Stimulated activated CD8-positive, alpha-beta memory T cell treated with anti-CD3 and anti-CD28 coated beads, Interleukin-12 subunit alpha, Interleukin-12 subunit beta, amount 100 ng/mL, for 24 hours (primary cell): Measurements from ENCODE around the gene TMPRSS6.
"Not testable (repeated sequence)": the region's sequence is repeated elsewhere in the genome, so short reads cannot be mapped to it uniquely, and the experiment has no call there.

ENCODE experiments used
- DNase-seq: peaks from one replicate; pipeline ENCODE4 v3.0.0-alpha.2; 2020; ENCODE audit errors: extremely low read depth

The TMPRSS6 gene

DNA sequence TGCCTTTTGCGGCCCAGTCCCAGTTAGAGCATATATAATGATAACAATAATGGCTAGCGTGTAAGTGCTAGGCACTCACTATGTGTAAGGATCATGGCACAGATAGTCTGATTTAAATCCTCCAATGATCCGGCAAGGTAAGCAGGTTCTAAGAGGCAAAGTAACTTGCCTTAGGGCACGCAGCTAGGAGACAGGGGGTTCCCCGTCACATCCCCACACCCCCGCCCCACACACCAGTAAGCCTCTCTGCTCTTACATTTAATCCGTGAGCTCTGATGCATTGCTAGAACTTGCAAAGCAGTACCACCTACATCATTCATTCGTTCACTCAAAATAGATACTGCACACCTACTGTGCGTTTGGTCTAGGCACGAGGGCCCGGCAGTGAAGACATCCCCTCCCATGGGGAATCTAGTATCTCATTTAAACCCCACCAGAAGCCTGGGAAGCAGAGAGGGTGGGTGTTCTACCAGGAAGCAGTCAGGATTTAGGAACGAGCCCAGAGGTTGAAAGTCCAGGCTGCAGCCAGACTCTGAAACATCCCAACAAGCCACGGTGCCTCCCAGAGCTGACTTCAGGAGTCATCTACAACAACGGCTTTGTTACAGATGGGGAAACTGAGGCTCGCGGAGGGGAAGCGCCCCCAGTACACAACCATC, 20.6 kb downstream of the TMPRSS6 start:
- DNase-seq, result no peak

DNA sequence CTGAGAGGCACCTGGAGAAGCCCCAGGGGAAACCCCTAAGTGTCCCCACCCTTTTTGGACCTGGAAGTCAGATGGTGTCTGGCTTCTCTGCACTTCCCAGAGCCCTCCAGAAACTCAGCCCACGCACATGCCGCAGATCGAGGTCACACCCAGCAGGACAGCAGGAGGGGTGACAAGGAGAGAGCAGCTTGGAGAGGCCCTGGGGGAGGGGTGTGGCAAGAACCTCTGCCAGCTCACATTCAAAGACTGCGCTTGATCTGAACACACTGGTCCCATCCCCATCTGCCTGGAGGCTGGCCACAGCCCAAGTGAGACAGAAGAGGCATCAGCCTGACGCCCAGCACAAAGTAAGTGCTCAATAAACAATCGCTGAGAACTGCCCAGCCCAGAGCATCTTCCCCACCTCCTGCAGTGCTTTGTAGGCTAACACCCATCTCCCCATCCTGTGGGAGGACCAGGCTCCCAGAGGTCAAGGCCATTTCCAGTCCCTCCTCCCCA, 21.4 kb downstream of the TMPRSS6 start:
- DNase-seq, result no peak

GRCh38 chr22:37086184-37086583, 23.3 kb downstream of the TMPRSS6 start:
- no peak for DNase-seq

DNA sequence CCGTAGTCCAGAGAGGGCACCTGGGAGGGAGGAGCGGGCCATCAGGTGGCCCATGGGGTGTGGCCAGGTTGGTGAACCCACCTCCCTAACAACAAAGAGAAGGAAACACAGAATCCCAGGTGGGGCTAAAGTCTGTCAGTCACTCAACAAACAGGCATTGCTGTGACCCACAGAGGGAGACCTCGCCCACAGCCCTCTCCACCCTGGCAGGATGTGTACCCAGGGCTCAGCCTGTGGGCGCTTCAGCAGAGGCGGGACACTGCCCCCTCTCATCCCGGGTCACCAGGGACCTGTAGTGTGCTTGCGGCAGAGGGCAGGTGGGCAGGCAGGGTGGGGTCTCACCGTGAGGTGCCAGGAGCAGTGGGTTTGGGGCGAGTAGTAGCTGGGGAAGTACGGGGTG, 25.1 kb downstream of the TMPRSS6 start:
- DNase-seq, result no peak

DNA sequence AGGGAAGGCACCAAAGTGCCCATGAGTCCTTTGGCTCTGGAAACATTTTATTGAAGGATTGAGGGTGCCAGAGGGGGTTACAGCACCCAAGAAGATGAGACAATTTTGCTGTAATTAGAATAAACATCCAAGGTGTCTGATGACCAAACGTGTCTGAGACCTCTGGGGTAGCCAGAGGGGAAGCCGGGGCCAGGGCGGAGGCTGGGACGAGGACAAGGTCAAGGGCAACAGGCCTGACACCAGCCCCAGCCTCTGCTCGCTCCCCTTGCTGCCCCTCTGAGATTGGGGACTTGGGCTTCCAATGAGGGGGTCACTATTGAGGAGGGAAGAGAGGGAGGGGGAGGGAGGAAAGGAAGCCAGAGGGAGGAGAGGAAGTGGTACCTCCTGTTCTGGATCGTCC, 25.6 kb downstream of the TMPRSS6 start:
- no peak for DNase-seq

- DNase-seq, result no peak
Measured at GRCh38 chr22:37082251-37082873, 27.2 kb downstream of the TMPRSS6 start.

GRCh38 chr22:37080838-37081237, 28.7 kb downstream of the TMPRSS6 start:
- no peak for DNase-seq

DNA sequence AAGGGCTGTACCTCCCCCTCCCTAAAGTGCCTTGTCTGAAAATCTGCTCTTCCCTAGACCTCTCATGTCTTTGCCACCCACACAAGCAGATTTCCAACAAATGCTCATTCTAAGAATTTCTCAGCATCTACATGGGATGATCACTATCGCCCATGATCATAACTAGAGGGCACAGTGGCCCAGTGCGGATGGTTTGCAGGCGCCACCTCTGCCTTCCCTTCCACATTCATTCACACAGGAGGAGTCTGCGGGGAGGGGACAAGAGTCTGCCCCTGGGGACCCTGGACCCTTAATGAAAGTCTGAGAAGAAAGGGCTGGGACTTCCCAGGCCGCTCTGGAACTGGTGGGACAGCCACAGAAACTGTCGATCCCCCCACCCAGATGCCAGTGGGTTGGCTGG, 29.1 kb downstream of the TMPRSS6 start:
- no peak for DNase-seq

GRCh38 chr22:37079668-37080171, 29.8 kb downstream of the TMPRSS6 start:
- DNase-seq, result no peak

- DNase-seq, result no peak
Measured at GRCh38 chr22:37079158-37079557, 30.4 kb downstream of the TMPRSS6 start.

DNA sequence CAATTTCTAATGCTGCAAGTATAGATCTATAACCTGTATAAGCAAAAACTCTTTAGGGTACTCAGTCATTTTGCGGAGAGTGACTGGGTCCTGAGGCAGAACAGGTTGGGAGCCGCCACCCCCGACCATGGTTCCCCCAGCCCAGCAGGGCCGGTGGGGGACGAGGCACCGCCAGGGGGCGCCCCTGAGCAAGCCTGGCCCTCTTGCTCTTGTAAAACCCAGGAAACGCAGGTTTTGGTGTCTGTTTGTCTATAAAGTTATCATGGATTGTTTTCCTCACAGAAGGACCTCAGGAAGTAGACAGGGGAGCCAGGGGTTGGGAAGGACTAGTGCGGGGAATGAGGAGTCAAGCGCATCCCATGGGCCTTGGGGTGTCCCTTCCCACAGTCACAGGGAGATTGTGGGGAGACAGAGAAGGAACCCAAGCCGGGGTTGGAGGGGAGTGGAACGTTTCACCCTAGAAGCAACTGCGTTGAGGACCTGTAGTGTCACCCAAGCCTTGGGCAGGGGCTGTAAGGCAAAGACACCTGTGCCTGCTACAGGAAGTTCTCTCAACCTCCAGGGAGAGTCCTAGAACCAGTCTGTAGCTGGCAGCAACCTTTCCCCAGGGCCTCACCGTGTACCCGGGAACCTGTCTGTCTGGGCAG, 31.6 kb downstream of the TMPRSS6 start:
- DNase-seq, result peak; percentile 52

DNA sequence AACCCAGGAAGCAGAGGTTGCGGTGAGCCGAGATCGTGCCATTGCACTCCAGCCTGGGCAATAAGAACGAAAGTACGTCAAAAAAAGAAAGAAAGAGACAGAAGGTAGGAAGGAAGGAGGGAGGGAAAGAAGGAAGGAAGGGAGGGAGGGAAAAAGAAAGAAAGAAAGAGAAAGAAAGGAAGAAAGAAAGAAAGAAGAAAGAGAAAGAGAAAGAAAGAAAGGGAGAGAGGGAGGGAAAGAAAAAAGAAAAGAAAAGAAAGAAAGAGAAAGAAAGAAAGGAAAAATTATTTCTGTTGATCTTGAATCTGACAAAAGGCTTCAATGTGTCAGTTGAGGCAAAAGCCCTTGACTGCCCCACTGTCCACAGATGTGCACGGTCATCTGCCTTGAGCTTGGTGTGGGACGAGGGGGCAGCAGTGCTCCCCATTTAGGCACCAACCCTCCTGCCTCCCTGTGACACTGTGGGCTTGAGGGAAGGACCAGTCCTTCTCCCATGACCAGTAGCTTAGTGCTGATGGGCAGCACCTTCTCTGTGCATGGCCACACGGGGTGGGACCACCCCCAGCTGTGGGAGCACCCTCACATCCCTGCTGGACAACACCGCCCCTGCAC, 33.6 kb downstream of the TMPRSS6 start:
- DNase-seq, result no peak

GRCh38 chr22:37075046-37075445, 34.5 kb downstream of the TMPRSS6 start:
- no peak for DNase-seq

DNA sequence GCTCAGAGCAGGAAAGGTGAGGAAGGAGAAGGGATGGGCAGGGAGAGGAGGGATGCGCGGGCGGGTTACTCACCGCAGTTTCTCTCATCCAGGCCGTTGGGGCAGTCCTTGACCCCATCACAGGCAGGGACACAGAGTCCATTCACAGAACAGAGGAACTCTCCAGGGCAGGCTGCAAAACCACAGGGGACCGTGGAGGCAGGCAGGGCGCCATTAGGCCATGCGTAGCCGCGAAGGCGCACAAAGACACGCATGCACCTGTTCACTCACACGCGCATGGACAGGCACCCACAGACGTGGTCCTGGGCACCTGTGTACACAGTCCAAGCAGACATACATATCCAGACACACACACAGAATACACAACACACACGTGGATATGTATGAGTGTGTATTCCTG, 35.0 kb downstream of the TMPRSS6 start:
- DNase-seq, result no peak

- DNase-seq, result no peak
Measured at GRCh38 chr22:37072673-37073072, 36.8 kb downstream of the TMPRSS6 start.

DNA sequence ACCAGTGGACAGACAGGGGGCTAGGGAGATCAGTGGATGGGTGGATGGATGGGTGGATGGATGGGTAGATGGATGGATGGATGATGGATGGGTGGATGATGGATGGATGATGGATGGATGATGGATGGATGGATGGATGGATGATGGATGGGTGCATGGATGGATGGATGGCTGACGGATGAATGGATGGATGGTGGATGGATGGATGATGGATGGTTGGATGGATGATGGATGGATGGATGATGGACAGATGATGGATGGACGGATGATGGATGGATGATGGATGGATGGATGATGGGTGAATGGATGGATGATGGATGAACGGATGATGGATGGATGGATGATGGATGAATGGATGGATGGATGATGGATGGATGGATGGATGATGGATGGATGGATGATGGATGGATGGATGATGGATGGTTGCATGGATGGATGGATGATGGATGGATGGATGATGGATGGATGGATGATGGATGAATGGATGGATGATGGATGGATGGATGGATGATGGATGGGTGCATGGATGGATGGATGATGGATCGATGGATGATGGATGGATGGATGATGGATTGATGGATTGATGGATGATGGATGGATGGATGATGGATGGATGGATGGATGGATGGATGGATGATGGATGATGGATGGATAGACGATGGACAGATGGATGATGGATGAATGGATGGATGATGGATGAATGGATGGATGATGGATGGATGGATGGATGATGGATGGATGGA, 37.5 kb downstream of the TMPRSS6 start:
- DNase-seq, result not testable (repeated sequence)

GRCh38 chr22:37070744-37071143, 38.8 kb downstream of the TMPRSS6 start:
- DNase-seq, result no peak

DNA sequence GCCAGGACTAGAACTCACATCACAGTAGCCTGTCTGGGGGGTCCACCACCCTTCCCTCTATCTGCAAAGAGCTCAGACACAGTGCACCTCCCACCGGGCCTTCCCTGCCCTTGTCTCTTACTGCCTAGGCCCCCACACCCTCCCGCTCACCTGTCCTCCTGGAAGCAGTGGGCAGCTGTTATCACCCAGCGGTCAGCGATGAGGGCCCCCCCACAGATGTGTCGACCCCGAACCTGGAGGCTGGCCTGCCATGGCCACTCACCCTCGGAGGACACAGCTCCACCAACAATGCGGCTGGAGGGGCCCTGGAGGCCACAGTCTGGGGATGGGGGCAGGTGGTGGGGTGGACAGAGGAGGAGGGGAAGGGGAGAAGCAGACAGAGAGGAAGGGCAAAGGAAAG, 39.2 kb downstream of the TMPRSS6 start:
- DNase-seq, result no peak

DNA sequence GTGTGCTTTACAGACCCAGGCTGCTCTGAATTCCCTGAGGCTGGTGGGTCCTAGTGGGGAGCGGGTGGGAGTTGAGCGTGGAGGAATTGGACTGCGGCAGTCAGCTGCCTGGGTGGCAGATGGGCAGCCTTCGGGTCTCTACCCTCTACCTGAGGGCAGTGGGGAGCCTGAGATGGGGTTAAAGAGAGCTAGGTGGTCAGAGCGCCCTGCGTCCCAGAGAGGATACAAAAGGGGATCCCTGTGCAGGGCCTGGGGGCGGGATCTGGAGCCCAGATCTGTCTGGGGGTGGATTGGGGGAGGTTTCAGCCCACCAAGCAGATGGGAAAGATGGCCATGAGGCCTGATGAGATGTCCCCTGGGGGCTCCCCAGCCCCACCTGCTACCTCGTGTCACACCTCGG, 39.8 kb downstream of the TMPRSS6 start:
- DNase-seq, result no peak

DNA sequence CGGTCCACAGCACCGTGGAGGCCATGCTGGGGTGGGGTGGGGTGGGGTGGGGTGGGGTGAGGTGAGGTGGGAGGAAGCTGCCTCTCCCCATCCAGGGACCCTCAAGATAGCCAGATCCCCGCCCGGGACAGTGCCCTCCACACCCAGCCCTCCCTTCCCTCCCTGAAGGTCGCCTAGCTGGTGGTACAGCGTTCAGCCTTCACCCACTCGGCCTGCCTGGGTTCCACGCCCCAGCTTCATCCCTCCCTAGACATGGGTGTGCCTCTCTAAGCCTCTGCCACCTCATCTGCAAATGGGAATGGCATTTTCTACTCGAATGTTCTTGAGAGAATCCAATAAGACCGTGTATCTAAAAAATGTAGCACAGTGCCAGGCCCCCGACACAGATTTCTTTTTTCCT, 40.2 kb downstream of the TMPRSS6 start:
- no peak for DNase-seq

- no peak for DNase-seq
Measured at GRCh38 chr22:37068859-37069258, 40.7 kb downstream of the TMPRSS6 start.

GRCh38 chr22:37067428-37067827, 42.1 kb downstream of the TMPRSS6 start:
- DNase-seq, result no peak
